ENCODE data around the gene DUSP22.

DUSP22 gene

GRCh38 chr6:400815-401214, 108.5 kb downstream of the DUSP22 start:
- DNase-seq: no peak
